Stomach (tissue), 9 donors: ENCODE results near the gene RASAL2. TPM values are rescaled to one million over a fixed set of nuclear protein-coding genes. Genes with fewer than 3 reads are reported as not detected.

Experiments
- DNase-seq, 2 donors: peaks; one replicate each; pipeline versions ENCODE4 v3.0.0 to v3.0.0-alpha.2; 2013 to 2019
- H3K27ac ChIP-seq, 5 donors: fragments of 200-600 bp in 4 of 5; sonication (generic) in 4 of 5; one replicate each; pipeline ENCODE4 v1.5.1; 2013 to 2019; ENCODE audit warnings: mild to moderate bottlenecking in 1 of 5, moderate library complexity in 1 of 5
- H3K27me3 ChIP-seq, 3 donors: fragments of 200-600 bp; sonication (generic); one replicate each; pipeline ENCODE4 v1.5.1; 2017 to 2019; ENCODE audit warnings: mixed run types in 1 of 3
- H3K36me3 ChIP-seq, 4 donors: fragments of 200-600 bp; sonication (generic); 1 replicate in 3 of 4; 2 replicates in 1 of 4; pipeline ENCODE4 v1.5.1; 2016 to 2019
- H3K4me1 ChIP-seq, 4 donors: fragments of 200-600 bp; sonication (generic); one replicate each; pipeline ENCODE4 v1.5.1; 2016 to 2019
- H3K4me3 ChIP-seq, 4 donors: fragments of 200-600 bp; sonication (generic) in 3 of 4; one replicate each; pipeline ENCODE4 v1.5.1; 2016 to 2019; ENCODE audit warnings: mild to moderate bottlenecking in 1 of 4
- H3K9me3 ChIP-seq, 4 donors: fragments of 200-600 bp; sonication (generic); one replicate each; pipeline ENCODE4 v1.5.1; 2016 to 2019
- EP300 ChIP-seq: sonication (generic); formaldehyde crosslinking; IDR thresholded peaks from one replicate; pipeline ENCODE4 v1.6.1; 2017; ENCODE audit warnings: antibody characterized with exemption
- POLR2A ChIP-seq, 4 donors: fragments of 450-650 bp; IDR thresholded peaks; one replicate each; pipeline ENCODE4 v1.6.1; 2016; ENCODE audit warnings: antibody characterized with exemption in 4 of 4, control low read depth in 2 of 4, mild to moderate bottlenecking in 1 of 4, moderate library complexity in 1 of 4
- POLR2AphosphoS5 ChIP-seq, 3 donors: sonication (generic); formaldehyde crosslinking; IDR thresholded peaks; one replicate each; pipeline ENCODE4 v1.6.1; 2016; ENCODE audit warnings: antibody characterized with exemption in 3 of 3
- WGBS, 5 donors: extraction: QIAGEN DNeasy Blood & Tissue Kit in 3 of 5; methylation state at CpG; one replicate each; pipeline versions ENCODE4 v1.1.5 to v1.1.7; 2013 to 2018; 5-methylcytosine and 5-hydroxymethylcytosine counted together
- intact Hi-C: fragments of 100-400 bp; cut with DNase I; formaldehyde crosslinking; loops from one replicate; pipeline ENCODE4 v1.15.1; 2023; ENCODE audit warnings: low total_unique reads
- polyA plus RNA-seq, 3 donors: library from polyadenylated mRNA; stranded (reverse); fragments of 200-250 nt; gene quantifications; one replicate each; pipeline ENCODE4 v1.2.3, GENCODE V29; 2013
- total RNA-seq, 5 donors: library from RNA; depleted of rRNA; stranded (reverse); fragments of >200 nt; gene quantifications; one replicate each; pipeline versions ENCODE4 v1.1.0 to v1.2.3, GENCODE V29; 2014 to 2016
- TF ChIP-seq, protein P1 (sequence below), 7 experiments: fragments of 450-650 bp in 4 of 7; fragments of 200-600 bp in 3 of 7; sonication (generic) in 3 of 7; IDR thresholded peaks; one replicate each; pipeline ENCODE4 v1.5.1; 2016 to 2019; ENCODE audit warnings: antibody characterized with exemption in 7 of 7, control low read depth in 2 of 7, mild to moderate bottlenecking in 1 of 7
- donor health status: healthy with polysubstance abuse.
- donor health status: Bipolar disorder and iron deficiency.
- donor health status: healthy.

The RASAL2 gene
- total and polyA plus RNA-seq, 8 donors: 1.2 to 47.5 (median 14.3) TPM

DNA sequence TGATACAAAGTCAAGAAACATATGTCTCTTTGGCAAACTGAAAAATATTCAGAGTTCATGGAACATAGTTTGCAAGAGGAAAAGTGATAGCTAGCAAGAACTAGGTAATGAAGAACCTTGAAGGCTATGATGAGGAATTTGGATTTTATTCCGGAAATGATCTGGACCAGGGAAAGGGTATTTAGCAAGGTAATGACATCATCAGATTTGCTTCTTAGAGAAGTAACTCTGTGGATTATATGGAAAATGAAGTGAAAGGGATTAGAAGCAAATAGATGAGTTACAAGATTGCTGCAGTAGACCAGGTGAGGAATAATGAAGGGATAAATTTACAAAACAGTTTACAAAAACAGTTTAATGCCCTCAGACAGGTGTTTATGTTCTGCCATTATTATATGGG, 197.3 kb downstream of the RASAL2 start:
- no peak for TF ChIP-seq POLR2AphosphoS5 (IDR thresholded peaks at IDR 0.05)
- TF ChIP-seq, protein P1, sequence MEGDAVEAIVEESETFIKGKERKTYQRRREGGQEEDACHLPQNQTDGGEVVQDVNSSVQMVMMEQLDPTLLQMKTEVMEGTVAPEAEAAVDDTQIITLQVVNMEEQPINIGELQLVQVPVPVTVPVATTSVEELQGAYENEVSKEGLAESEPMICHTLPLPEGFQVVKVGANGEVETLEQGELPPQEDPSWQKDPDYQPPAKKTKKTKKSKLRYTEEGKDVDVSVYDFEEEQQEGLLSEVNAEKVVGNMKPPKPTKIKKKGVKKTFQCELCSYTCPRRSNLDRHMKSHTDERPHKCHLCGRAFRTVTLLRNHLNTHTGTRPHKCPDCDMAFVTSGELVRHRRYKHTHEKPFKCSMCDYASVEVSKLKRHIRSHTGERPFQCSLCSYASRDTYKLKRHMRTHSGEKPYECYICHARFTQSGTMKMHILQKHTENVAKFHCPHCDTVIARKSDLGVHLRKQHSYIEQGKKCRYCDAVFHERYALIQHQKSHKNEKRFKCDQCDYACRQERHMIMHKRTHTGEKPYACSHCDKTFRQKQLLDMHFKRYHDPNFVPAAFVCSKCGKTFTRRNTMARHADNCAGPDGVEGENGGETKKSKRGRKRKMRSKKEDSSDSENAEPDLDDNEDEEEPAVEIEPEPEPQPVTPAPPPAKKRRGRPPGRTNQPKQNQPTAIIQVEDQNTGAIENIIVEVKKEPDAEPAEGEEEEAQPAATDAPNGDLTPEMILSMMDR (IDR thresholded peaks at IDR 0.05): no peak
- no peak for TF ChIP-seq POLR2A (IDR thresholded peaks at IDR 0.05)
- no peak for TF ChIP-seq EP300
- Histone ChIP-seq H3K4me3 (no peak overlapping the region), H3K27me3 (no peaks in the 10 kb centered on the region), H3K9me3 (no peaks in the 10 kb centered on the region), H3K36me3 (no peaks in the 10 kb centered on the region), H3K4me1 (no peaks in the 10 kb centered on the region), H3K27ac (no peak overlapping the region)
- no peak for DNase-seq
- WGBS, 5 donors: 89 to 98% (median 97%) methylated on average over 1 of the region's 1 CpG
- intact Hi-C loops: no loop called here

DNA sequence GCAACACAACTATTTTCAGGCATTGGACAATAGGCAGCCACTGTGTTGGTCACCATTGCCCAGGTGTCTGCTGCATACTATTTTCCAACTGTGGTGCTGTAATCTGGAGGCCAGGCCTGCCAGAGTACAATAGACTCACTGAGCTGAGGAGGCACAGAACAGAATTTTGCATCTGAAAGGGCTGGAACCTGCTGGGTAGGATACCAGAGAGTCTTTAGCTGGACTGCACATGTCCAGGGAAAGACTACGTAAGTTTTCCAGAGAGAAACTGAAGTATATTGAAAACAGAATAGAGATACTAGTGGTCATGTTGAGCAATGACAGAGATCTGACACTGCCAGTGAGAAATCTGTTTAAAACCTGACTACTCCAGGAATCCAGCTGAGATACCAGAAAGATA, 200.8 kb downstream of the RASAL2 start:
- Histone ChIP-seq H3K9me3 (no peaks in the 10 kb centered on the region), H3K36me3 (no peaks in the 10 kb centered on the region), H3K4me3 (no peak overlapping the region), H3K27ac (no peak overlapping the region), H3K4me1 (peaks cover 0 to 3% (median 1%) of the 10 kb centered on the region in 4 donors), H3K27me3 (no peaks in the 10 kb centered on the region)
- no peak for TF ChIP-seq POLR2AphosphoS5 (IDR thresholded peaks at IDR 0.05)
- TF ChIP-seq, protein P1 (IDR thresholded peaks at IDR 0.05): no peak
- intact Hi-C loops: no loop called here
- peak in 1 of 2 donors; percentile 5 for DNase-seq
- 87 to 98% (median 91%) methylated on average over 1 of the region's 1 CpG for WGBS, 5 donors

DNA sequence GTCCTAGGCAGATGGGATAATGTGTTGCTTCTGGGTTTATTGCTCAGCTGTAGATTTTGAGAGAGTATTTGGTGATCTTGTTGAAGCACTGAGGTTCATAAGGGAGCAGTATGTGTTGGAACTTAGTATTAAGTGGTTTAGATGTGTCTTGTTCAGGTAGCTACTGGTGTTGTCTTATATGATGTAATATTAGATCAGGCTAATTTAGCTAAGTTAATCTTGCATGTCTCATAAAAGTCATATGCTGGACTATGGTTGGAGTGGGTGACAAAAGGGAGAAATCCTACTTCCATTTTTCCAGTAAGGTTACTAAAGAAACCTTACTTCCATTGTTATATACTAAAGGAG, 206.4 kb downstream of the RASAL2 start:
- peaks cover 0 to 14% (median 5%) of the 10 kb centered on the region in 4 donors for H3K4me1 ChIP-seq
- intact Hi-C loops: loop anchor here (10.0 kb wide), 1 partner anchor 704 kb away; no protein-coding TSS in a partner anchor
- peak overlapping the region in 2 of 5 donors; percentile 14 to 22 for H3K27ac ChIP-seq
- H3K9me3 ChIP-seq: no peaks in the 10 kb centered on the region
- no peaks in the 10 kb centered on the region for H3K27me3 ChIP-seq
- no peaks in the 10 kb centered on the region for H3K36me3 ChIP-seq
- DNase-seq: no peak
- TF ChIP-seq, protein P1 (IDR thresholded peaks at IDR 0.05): no peak
- no peak for TF ChIP-seq EP300
- TF ChIP-seq POLR2A (IDR thresholded peaks at IDR 0.05): no peak
- TF ChIP-seq POLR2AphosphoS5 (IDR thresholded peaks at IDR 0.05): no peak
- H3K4me3 ChIP-seq: no peak overlapping the region

DNA sequence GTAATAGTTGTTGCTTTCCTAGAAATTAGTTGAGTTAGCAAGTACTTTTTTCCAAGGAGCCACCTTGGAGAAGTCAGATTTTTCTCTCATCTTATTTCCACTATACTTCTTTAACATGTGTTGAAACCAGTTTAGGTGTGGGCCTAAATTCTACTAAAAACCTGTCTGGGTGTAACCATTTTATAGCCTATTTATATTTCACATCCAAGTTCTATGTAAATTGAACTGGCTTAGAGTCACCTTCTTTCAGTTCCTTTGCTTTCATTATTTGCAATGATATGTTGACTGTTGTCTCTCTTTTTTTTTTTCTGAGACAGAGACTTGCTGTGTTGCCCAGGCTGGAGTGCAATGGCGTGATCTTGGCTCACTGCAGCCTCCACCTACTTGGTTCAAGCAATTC, 207.2 kb downstream of the RASAL2 start:
- H3K27ac ChIP-seq: no peak overlapping the region
- intact Hi-C loops: loop anchor here (10.0 kb wide), 1 partner anchor 704 kb away; no protein-coding TSS in a partner anchor

More for the DNA sequence above, 207.2 kb downstream of the RASAL2 start:
- Histone ChIP-seq H3K9me3 (no peaks in the 10 kb centered on the region), H3K4me1 (peaks cover 0 to 14% (median 5%) of the 10 kb centered on the region in 4 donors), H3K36me3 (no peaks in the 10 kb centered on the region), H3K27me3 (no peaks in the 10 kb centered on the region), H3K4me3 (no peak overlapping the region)
- TF ChIP-seq EP300 (no peak), POLR2AphosphoS5 (IDR thresholded peaks at IDR 0.05) (no peak), POLR2A (IDR thresholded peaks at IDR 0.05) (no peak)
- TF ChIP-seq, protein P1 (IDR thresholded peaks at IDR 0.05): no peak
- 75 to 86% (median 85%) methylated on average over 1 of the region's 1 CpG for WGBS, 5 donors
- no peak for DNase-seq
